T-helper 17 cell (primary cell): Measurements from ENCODE around the gene HSD17B11. TPM values are rescaled to one million over a fixed set of nuclear protein-coding genes. Genes with fewer than 3 reads are reported as not detected.
"Not testable (repeated sequence)": the region's sequence is repeated elsewhere in the genome, so short reads cannot be mapped to it uniquely, and the experiment has no call there.

Source experiments
- ATAC-seq: fragments of 150-1000 bp; cut with Tn5 transposase; 2 replicates; pipeline ENCODE4 v1.10.0; 2021; ENCODE audit warnings: mild to moderate bottlenecking, moderate library complexity
- DNase-seq, 3 donors: peaks; one replicate each; pipeline versions ENCODE4 v3.0.0 to v3.0.0-alpha.2; 2020 to 2021
- H3K9me3 ChIP-seq: one replicate; pipeline ENCODE4 v1.7.0; 2013; ENCODE audit warnings: low read length, mild to moderate bottlenecking; ENCODE audit not compliant: control insufficient read depth, poor library complexity, severe bottlenecking
- H3K27ac Mint-ChIP-seq: one replicate; pipeline ENCODE4 v1.8.0; 2022; ENCODE audit warnings: mild to moderate bottlenecking, moderate library complexity, mixed read lengths
- H3K27me3 Mint-ChIP-seq: one replicate; pipeline ENCODE4 v1.8.0; 2022; ENCODE audit warnings: mixed read lengths
- H3K36me3 Mint-ChIP-seq: one replicate; pipeline ENCODE4 v1.8.0; 2022; ENCODE audit warnings: low read depth, mixed read lengths
- H3K4me1 Mint-ChIP-seq: one replicate; pipeline ENCODE4 v1.8.0; 2022; ENCODE audit warnings: mild to moderate bottlenecking, mixed read lengths
- H3K4me3 Mint-ChIP-seq: one replicate; pipeline ENCODE4 v1.8.0; 2022; ENCODE audit warnings: mild to moderate bottlenecking, moderate library complexity, mixed read lengths
- total RNA-seq, 4 donors: library from RNA in 2 of 4; stranded (reverse) in 2 of 4; gene quantifications; one replicate each; pipeline ENCODE4 v1.2.3 and lab custom pipeline; 2022 to 2026

HSD17B11 gene
- total RNA-seq, 2 donors from 2014 or later = 27.7 to 40.7 TPM

- not testable (repeated sequence) for H3K4me3 Mint-ChIP-seq, DNase-seq, ATAC-seq, H3K9me3 ChIP-seq, H3K36me3 Mint-ChIP-seq, H3K27ac Mint-ChIP-seq, H3K27me3 Mint-ChIP-seq, H3K4me1 Mint-ChIP-seq
Observed at GRCh38 chr4:87395073-87395472, 4.1 kb upstream of the HSD17B11 start.

- Mint-ChIP-seq H3K27me3 (no peaks in the 10 kb centered on the region), H3K4me1 (peaks cover 24% of the 10 kb centered on the region), H3K36me3 (no peaks in the 10 kb centered on the region), H3K27ac (no peak overlapping the region), H3K4me3 (no peak overlapping the region)
- no peaks in the 10 kb centered on the region for H3K9me3 ChIP-seq
- ATAC-seq (no peak), DNase-seq (no peak)
Observed at GRCh38 chr4:87392183-87392582, 1.2 kb upstream of the HSD17B11 start.

DNA sequence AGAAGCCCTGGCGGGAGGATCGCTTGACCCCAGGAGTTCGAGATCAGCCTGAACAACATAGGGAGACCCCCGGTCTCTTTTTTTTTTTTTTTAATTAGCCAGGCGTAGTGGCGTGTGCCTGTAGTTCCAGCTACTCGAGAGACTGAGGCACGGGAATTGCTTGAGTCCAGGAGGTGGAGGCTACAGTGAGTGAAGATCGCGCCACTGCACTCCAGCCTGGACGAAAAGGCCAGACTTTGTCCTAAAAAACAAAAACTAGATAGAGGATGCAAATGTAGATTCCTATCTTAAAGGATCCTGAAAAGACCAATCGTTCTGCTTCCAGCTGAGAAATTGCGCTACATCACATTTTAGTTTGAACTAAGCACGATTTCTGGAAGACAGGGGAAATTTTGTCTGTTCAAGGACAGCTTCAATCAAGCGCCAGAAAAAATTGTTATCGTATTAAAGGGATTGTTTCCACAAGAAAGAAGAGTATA lies 627 bp upstream of the HSD17B11 start:
- no peaks in the 10 kb centered on the region for H3K9me3 ChIP-seq
- peaks cover 30% of the 10 kb centered on the region for H3K4me1 Mint-ChIP-seq
- H3K27me3 Mint-ChIP-seq = no peaks in the 10 kb centered on the region
- H3K27ac Mint-ChIP-seq = peak overlapping the region; percentile 93
- DNase-seq (no peak), ATAC-seq (peak; percentile 22)
- H3K36me3 Mint-ChIP-seq = no peaks in the 10 kb centered on the region
- peak overlapping the region; percentile 92 for H3K4me3 Mint-ChIP-seq

GRCh38 chr4:87390551-87390890 lies 467 bp downstream of the HSD17B11 start:
- peaks cover 32% of the 10 kb centered on the region for H3K4me1 Mint-ChIP-seq
- ATAC-seq = peak; percentile 6

DNA sequence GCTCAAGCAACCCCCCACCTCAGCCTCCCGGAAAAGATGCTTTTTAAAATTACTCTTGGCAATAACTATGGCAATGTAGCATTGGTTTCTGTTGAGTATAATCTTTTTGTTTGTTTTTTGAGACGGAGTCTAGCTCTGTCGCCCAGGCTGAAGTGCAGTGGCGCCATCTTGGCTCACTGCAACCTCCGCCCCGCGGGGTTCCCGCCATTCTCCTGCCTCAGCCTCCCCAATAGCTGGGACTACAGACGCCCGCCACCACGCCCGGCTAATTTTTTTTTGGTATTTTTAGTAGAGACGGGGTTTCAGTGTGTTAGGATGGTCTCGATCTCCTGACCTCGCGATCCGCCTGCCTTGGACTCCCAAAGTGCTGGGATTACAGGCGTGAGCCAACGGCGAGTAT lies 933 bp downstream of the HSD17B11 start:
- not testable (repeated sequence) for H3K36me3 Mint-ChIP-seq, ATAC-seq, H3K9me3 ChIP-seq, H3K27me3 Mint-ChIP-seq, DNase-seq
- peaks cover 35% of the 10 kb centered on the region for H3K4me1 Mint-ChIP-seq
- peak overlapping the region; percentile 93 for H3K27ac Mint-ChIP-seq
- H3K4me3 Mint-ChIP-seq = peak overlapping the region; percentile 92

More at GRCh38 chr4:87390551-87390890, 467 bp downstream of the HSD17B11 start:
- Mint-ChIP-seq H3K27ac (peak overlapping the region; percentile 93), H3K4me3 (peak overlapping the region; percentile 92), H3K36me3 (no peaks in the 10 kb centered on the region), H3K27me3 (no peaks in the 10 kb centered on the region)
- DNase-seq = no peak
- H3K9me3 ChIP-seq = no peaks in the 10 kb centered on the region

DNA sequence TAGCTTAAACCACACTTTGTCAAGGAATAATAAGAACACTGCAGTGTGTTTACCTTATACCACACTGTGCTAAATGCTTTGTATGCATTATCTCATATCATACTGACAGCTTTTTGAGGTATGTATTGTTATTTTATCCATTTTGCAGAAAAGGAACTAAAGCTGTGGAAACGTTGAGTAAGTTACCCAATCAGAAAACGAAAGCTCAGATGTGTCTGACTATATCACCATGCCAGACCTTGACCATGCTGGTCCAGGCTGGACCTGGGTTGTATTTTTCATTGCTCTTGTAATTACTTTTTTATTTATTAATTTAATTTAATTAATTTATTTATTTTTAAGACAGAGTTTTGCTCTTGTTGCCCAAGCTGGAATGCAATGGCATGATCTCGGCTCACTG lies 2.1 kb downstream of the HSD17B11 start:
- ATAC-seq (no peak), DNase-seq (no peak)
- Mint-ChIP-seq H3K27ac (peak overlapping the region; percentile 87), H3K4me3 (peak overlapping the region; percentile 92), H3K4me1 (peaks cover 40% of the 10 kb centered on the region), H3K36me3 (no peaks in the 10 kb centered on the region), H3K27me3 (no peaks in the 10 kb centered on the region)
- no peaks in the 10 kb centered on the region for H3K9me3 ChIP-seq

GRCh38 chr4:87387237-87387636 lies 3.8 kb downstream of the HSD17B11 start:
- no peak overlapping the region for H3K4me3 Mint-ChIP-seq

GRCh38 chr4:87384466-87385132 lies 6.4 kb downstream of the HSD17B11 start:
- not testable (repeated sequence) for H3K27me3 Mint-ChIP-seq, ATAC-seq, H3K9me3 ChIP-seq, H3K36me3 Mint-ChIP-seq, DNase-seq, H3K4me3 Mint-ChIP-seq
- Mint-ChIP-seq H3K27ac (peak overlapping the region; percentile 14), H3K4me1 (peaks cover 42% of the 10 kb centered on the region)

More at GRCh38 chr4:87387237-87387636, 3.8 kb downstream of the HSD17B11 start:
- Mint-ChIP-seq H3K27ac (peak overlapping the region; percentile 87), H3K36me3 (no peaks in the 10 kb centered on the region), H3K4me1 (peaks cover 47% of the 10 kb centered on the region), H3K27me3 (no peaks in the 10 kb centered on the region)
- DNase-seq = no peak
- ATAC-seq = no peak
- H3K9me3 ChIP-seq = no peaks in the 10 kb centered on the region

GRCh38 chr4:87382931-87383330 lies 8.1 kb downstream of the HSD17B11 start:
- Mint-ChIP-seq H3K4me3 (no peak overlapping the region), H3K27ac (peak overlapping the region; percentile 48), H3K4me1 (peaks cover 31% of the 10 kb centered on the region), H3K27me3 (no peaks in the 10 kb centered on the region), H3K36me3 (no peaks in the 10 kb centered on the region)
- no peaks in the 10 kb centered on the region for H3K9me3 ChIP-seq
- DNase-seq = no peak
- no peak for ATAC-seq

GRCh38 chr4:87382116-87382515 lies 8.9 kb downstream of the HSD17B11 start:
- peaks cover 25% of the 10 kb centered on the region for H3K4me1 Mint-ChIP-seq
- no peak for ATAC-seq
- H3K36me3 Mint-ChIP-seq = no peaks in the 10 kb centered on the region

GRCh38 chr4:87377816-87378215 lies 13.2 kb downstream of the HSD17B11 start:
- no peaks in the 10 kb centered on the region for H3K9me3 ChIP-seq
- Mint-ChIP-seq H3K27me3 (no peaks in the 10 kb centered on the region), H3K27ac (peak overlapping the region; percentile 39), H3K36me3 (no peaks in the 10 kb centered on the region), H3K4me3 (no peak overlapping the region), H3K4me1 (peaks cover 7% of the 10 kb centered on the region)
- ATAC-seq (peak; percentile 79), DNase-seq (no peak)

More at GRCh38 chr4:87382116-87382515, 8.9 kb downstream of the HSD17B11 start:
- no peaks in the 10 kb centered on the region for H3K9me3 ChIP-seq
- no peak for DNase-seq
- Mint-ChIP-seq H3K27me3 (no peaks in the 10 kb centered on the region), H3K4me3 (no peak overlapping the region), H3K27ac (no peak overlapping the region)

GRCh38 chr4:87375719-87376291 lies 15.2 kb downstream of the HSD17B11 start:
- H3K4me1 Mint-ChIP-seq = peaks cover 7% of the 10 kb centered on the region
- H3K4me3 Mint-ChIP-seq = no peak overlapping the region
- no peaks in the 10 kb centered on the region for H3K9me3 ChIP-seq
- no peak overlapping the region for H3K27ac Mint-ChIP-seq
- peaks cover 2% of the 10 kb centered on the region for H3K36me3 Mint-ChIP-seq
- ATAC-seq = peak; percentile 35
- H3K27me3 Mint-ChIP-seq = no peaks in the 10 kb centered on the region
- no peak for DNase-seq

DNA sequence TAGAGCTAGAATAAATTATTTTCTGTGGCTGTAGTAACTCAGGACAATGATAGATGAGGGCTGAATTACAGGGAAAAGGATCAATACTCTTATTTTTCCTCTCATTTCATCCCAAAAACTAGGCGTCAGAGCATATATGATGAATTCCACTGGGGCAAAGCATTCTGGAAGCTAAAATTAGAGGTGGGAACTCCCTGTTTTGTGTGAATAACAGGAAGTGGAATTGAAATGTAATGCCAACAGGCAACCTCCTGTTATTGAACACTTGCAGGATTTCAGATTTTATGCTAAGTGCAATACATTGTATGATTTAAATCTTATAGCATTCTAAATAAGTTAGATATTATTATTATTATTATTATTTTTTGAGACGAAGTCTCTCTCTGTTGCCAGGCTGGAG lies 20.9 kb downstream of the HSD17B11 start:
- peak overlapping the region; percentile 68 for H3K27ac Mint-ChIP-seq
- H3K4me3 Mint-ChIP-seq = no peak overlapping the region
- no peaks in the 10 kb centered on the region for H3K27me3 Mint-ChIP-seq
- H3K36me3 Mint-ChIP-seq = peaks cover 5% of the 10 kb centered on the region
- peaks cover 2% of the 10 kb centered on the region for H3K4me1 Mint-ChIP-seq
- ATAC-seq (no peak), DNase-seq (no peak)
- no peaks in the 10 kb centered on the region for H3K9me3 ChIP-seq
